B cell (primary cell): ENCODE measurements around the gene GLMN. TPM values are rescaled to one million over a fixed set of nuclear protein-coding genes. Genes with fewer than 3 reads are reported as not detected.

Source experiments
- ATAC-seq: fragments of 200-7000 bp; cut with Tn5 transposase; one replicate; pipeline ENCODE4 v1.10.0; 2021; ENCODE audit warnings: low read depth, mild to moderate bottlenecking, moderate number of reproducible peaks, moderate library complexity
- CTCF ChIA-PET: fragments of 350-600 bp; sonication (Branson Sonifier 250); formaldehyde crosslinking; loops from one replicate; lab custom pipeline; 2021; ENCODE audit warnings: antibody characterized with exemption, inconsistent platforms; lab: Charles Lee
- POLR2A ChIA-PET: fragments of 350-600 bp; sonication (Branson Sonifier 250); formaldehyde crosslinking; loops from one replicate; lab custom pipeline; 2021; ENCODE audit warnings: antibody characterized with exemption; lab: Charles Lee
- DNase-seq: peaks from one replicate; pipeline ENCODE4 v3.0.0; 2013
- H2AFZ ChIP-seq: 2 replicates; pipeline ENCODE4 v1.6.1; 2012; ENCODE audit warnings: mild to moderate bottlenecking, low read depth, low read length; ENCODE audit not compliant: insufficient read depth, poor library complexity, severe bottlenecking
- H3K27ac ChIP-seq, 2 donors: 1 replicate in 1 of 2; 2 replicates in 1 of 2; pipeline ENCODE4 v1.5.1; 2012 to 2013; ENCODE audit warnings: low read length in 2 of 2, mild to moderate bottlenecking in 2 of 2, moderate library complexity in 1 of 2
- H3K27me3 ChIP-seq, 4 experiments: fragments of 200-600 bp in 1 of 4; sonication (generic) in 1 of 4; replicated peaks in 1 of 4; 1 replicate in 2 of 4; 2 replicates in 2 of 4; pipeline versions ENCODE4 v1.6.1 to v1.7.0; 2013 to 2016; ENCODE audit warnings: low read length in 3 of 4, mild to moderate bottlenecking in 2 of 4, mixed read lengths in 1 of 4, moderate library complexity in 1 of 4; ENCODE audit not compliant: insufficient read depth in 4 of 4, control insufficient read depth in 3 of 4; ENCODE audit errors: control extremely low read depth in 1 of 4
- H3K36me3 ChIP-seq, 2 experiments: replicated peaks in 1 of 2; 1 replicate in 1 of 2; 2 replicates in 1 of 2; pipeline versions ENCODE4 v1.6.1 to v1.7.1; 2013; ENCODE audit warnings: low read length in 1 of 2; ENCODE audit not compliant: insufficient read depth in 2 of 2, control insufficient read depth in 1 of 2; ENCODE audit errors: control extremely low read depth in 1 of 2, extremely low read depth in 1 of 2
- H3K4me1 ChIP-seq, 2 donors: fragments of 200-600 bp in 1 of 2; sonication (generic) in 1 of 2; 1 replicate in 1 of 2; 2 replicates in 1 of 2; pipeline versions ENCODE4 v1.5.1 to v1.6.1; 2013 to 2017; ENCODE audit warnings: low read length in 2 of 2; ENCODE audit not compliant: control insufficient read depth in 2 of 2, insufficient read depth in 2 of 2
- H3K4me2 ChIP-seq: replicated peaks from 2 replicates; pipeline ENCODE3; 2012; ENCODE audit warnings: mild to moderate bottlenecking, low read depth, low read length; ENCODE audit not compliant: poor library complexity, severe bottlenecking
- H3K4me3 ChIP-seq, 5 experiments: fragments of 200-600 bp in 1 of 5; sonication (generic) in 1 of 5; 1 replicate in 3 of 5; 2 replicates in 2 of 5; pipeline versions ENCODE4 v1.5.1 to v1.7.0; 2011 to 2016; ENCODE audit warnings: low read length in 4 of 5, mild to moderate bottlenecking in 4 of 5, low read depth in 2 of 5, control low read depth in 1 of 5, moderate library complexity in 1 of 5; ENCODE audit not compliant: insufficient read depth in 1 of 5; ENCODE audit errors: control extremely low read depth in 1 of 5, extremely low read depth in 1 of 5
- H3K79me2 ChIP-seq: fragments of 200-600 bp; sonication (generic); one replicate; pipeline ENCODE4 v1.6.0; 2016; ENCODE audit warnings: low read length; ENCODE audit not compliant: control insufficient read depth, insufficient read depth
- H3K9ac ChIP-seq: fragments of 200-600 bp; sonication (generic); 2 replicates; pipeline ENCODE4 v1.6.1; 2017; ENCODE audit warnings: mild to moderate bottlenecking, low read length, moderate library complexity
- H3K9me3 ChIP-seq, 3 donors: one replicate each; pipeline versions ENCODE4 v1.6.1 to v1.7.1; 2013; ENCODE audit warnings: low read length in 2 of 3; ENCODE audit not compliant: control insufficient read depth in 2 of 3, insufficient read depth in 1 of 3; ENCODE audit errors: control extremely low read depth in 1 of 3
- H4K20me1 ChIP-seq: 2 replicates; pipeline ENCODE4 v1.6.0; 2012; ENCODE audit warnings: mild to moderate bottlenecking, low read length; ENCODE audit not compliant: insufficient read depth, control insufficient read depth, poor library complexity, severe bottlenecking
- H3K27ac Mint-ChIP-seq: one replicate; pipeline ENCODE4 v1.8.0; 2021; ENCODE audit warnings: mixed read lengths
- H3K27me3 Mint-ChIP-seq: one replicate; pipeline ENCODE4 v1.8.0; 2021; ENCODE audit warnings: mixed read lengths
- H3K4me1 Mint-ChIP-seq: one replicate; pipeline ENCODE4 v1.8.0; 2021; ENCODE audit warnings: mixed read lengths
- H3K4me3 Mint-ChIP-seq: one replicate; pipeline ENCODE4 v1.8.0; 2021; ENCODE audit warnings: mixed read lengths
- H3K9me3 Mint-ChIP-seq: one replicate; pipeline ENCODE4 v1.8.0; 2022; ENCODE audit warnings: mixed read lengths; ENCODE audit not compliant: insufficient read depth
- EZH2 ChIP-seq: IDR thresholded peaks from 2 replicates; pipeline ENCODE4 v1.6.1; 2012; ENCODE audit warnings: borderline replicate concordance, low read depth, mild to moderate bottlenecking, moderate library complexity, low read length; ENCODE audit not compliant: insufficient read depth, poor library complexity, severe bottlenecking
- WGBS: methylation state at CpG from one replicate; pipeline ENCODE4 v1.1.5; 2013; ENCODE audit warnings: missing lambda C conversion rate; ENCODE audit not compliant: insufficient coverage; 5-methylcytosine and 5-hydroxymethylcytosine counted together
- intact Hi-C: fragments of 100-400 bp; cut with micrococcal nuclease; formaldehyde crosslinking; loops from one replicate; pipeline ENCODE4 v1.10.0; 2022
- polyA plus RNA-seq: library from polyadenylated mRNA; depleted of rRNA; stranded (reverse); fragments of >200 nt; gene quantifications from 2 replicates; pipeline ENCODE4 v1.2.3, GENCODE V29; 2012
- total RNA-seq, 2 donors: library from RNA; stranded (reverse); fragments of 120-200 nt in 1 of 2; gene quantifications; 1 replicate in 1 of 2; 2 replicates in 1 of 2; pipeline versions ENCODE4 v1.2.3 to v1.2.4, GENCODE V29; 2013 to 2022
- TF ChIP-seq, protein P1 (sequence below): fragments of 200-600 bp; IDR thresholded peaks from one replicate; pipeline ENCODE4 v1.8.0; 2022; ENCODE audit warnings: antibody characterized with exemption, mild to moderate bottlenecking

Gene GLMN
- total and polyA plus RNA-seq, 2 donors (not counting 1 experiment from before 2014, with no cell fraction given): 2.8 to 13.6 TPM

DNA sequence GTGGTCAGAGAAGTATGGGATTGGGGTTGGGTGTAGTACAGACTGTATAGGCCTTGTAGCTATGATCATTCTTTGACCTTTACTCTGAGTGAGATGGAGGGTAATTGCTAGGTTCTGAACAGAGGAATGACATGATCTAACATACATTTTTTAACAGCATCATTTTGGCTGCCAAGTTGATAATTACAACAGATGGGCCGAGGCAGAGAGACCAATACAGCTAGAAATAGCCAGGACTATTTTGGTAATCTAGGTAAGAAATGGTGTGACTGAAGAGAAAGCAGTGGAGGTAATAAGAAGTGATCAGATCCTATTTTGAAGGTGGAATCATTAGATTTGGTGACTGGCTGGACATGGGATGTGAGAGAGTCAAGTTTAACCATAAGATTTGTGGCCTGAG lies 43.6 kb upstream of the GLMN start:
- ATAC-seq (no peak), DNase-seq (no peak)
- Histone ChIP-seq H3K9me3 (no peaks in the 10 kb centered on the region), H3K36me3 (peaks cover 2 to 13% of the 10 kb centered on the region in 2 experiments), H3K9ac (no peak overlapping the region), H3K4me2 (no peak overlapping the region), H3K4me1 (no peaks in the 10 kb centered on the region), H3K79me2 (no peaks in the 10 kb centered on the region), H3K27ac (no peak overlapping the region), H4K20me1 (no peaks in the 10 kb centered on the region), H3K4me3 (no peak overlapping the region), H2AFZ (no peak overlapping the region), H3K27me3 (no peaks in the 10 kb centered on the region)
- H3K27me3 Mint-ChIP-seq: no peaks in the 10 kb centered on the region
- intact Hi-C loops: no loop called here
- TF ChIP-seq EZH2: no peak
- TF ChIP-seq, protein P1, sequence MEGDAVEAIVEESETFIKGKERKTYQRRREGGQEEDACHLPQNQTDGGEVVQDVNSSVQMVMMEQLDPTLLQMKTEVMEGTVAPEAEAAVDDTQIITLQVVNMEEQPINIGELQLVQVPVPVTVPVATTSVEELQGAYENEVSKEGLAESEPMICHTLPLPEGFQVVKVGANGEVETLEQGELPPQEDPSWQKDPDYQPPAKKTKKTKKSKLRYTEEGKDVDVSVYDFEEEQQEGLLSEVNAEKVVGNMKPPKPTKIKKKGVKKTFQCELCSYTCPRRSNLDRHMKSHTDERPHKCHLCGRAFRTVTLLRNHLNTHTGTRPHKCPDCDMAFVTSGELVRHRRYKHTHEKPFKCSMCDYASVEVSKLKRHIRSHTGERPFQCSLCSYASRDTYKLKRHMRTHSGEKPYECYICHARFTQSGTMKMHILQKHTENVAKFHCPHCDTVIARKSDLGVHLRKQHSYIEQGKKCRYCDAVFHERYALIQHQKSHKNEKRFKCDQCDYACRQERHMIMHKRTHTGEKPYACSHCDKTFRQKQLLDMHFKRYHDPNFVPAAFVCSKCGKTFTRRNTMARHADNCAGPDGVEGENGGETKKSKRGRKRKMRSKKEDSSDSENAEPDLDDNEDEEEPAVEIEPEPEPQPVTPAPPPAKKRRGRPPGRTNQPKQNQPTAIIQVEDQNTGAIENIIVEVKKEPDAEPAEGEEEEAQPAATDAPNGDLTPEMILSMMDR: no peak
- H3K4me3 Mint-ChIP-seq: no peak overlapping the region
- WGBS: 100% methylated on average over 1 of the region's 1 CpG
- no peaks in the 10 kb centered on the region for H3K9me3 Mint-ChIP-seq
- CTCF ChIA-PET: no interaction called here
- POLR2A ChIA-PET: no interaction called here
- H3K4me1 Mint-ChIP-seq: no peaks in the 10 kb centered on the region
- H3K27ac Mint-ChIP-seq: no peak overlapping the region

DNA sequence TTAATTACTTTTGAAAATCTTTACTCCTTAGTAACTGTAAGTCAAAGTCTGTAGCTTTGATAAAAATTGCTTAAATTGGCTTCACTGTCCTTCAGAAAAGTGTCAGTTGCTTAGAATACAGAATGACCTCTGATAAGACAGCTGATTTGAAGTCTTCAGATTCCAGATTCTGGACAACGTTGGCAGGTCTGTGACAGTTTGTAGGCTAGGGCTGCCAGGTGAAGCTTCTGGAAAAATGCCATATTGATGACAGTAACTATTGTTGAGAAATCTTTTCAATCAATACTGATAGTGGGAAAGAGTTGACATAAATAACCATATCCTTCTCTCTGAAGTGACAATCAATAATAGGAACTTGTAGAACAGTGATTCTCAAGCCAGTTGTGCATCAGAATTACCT lies 41.4 kb upstream of the GLMN start:
- Histone ChIP-seq H3K9ac (no peak overlapping the region), H3K27ac (no peak overlapping the region), H3K4me3 (no peak overlapping the region), H3K27me3 (no peaks in the 10 kb centered on the region), H3K4me2 (no peak overlapping the region), H4K20me1 (no peaks in the 10 kb centered on the region), H3K79me2 (no peaks in the 10 kb centered on the region), H2AFZ (no peak overlapping the region), H3K9me3 (no peaks in the 10 kb centered on the region), H3K4me1 (no peaks in the 10 kb centered on the region), H3K36me3 (peaks cover 5 to 9% of the 10 kb centered on the region in 2 experiments)
- TF ChIP-seq, protein P1: no peak
- no peak for TF ChIP-seq EZH2
- no peak overlapping the region for H3K27ac Mint-ChIP-seq
- DNase-seq: no peak
- ChIA-PET CTCF (no interaction called here), POLR2A (no interaction called here)
- no CpG with 5 or more reads among the region's 1 CpG for WGBS
- H3K27me3 Mint-ChIP-seq: no peaks in the 10 kb centered on the region
- no peaks in the 10 kb centered on the region for H3K9me3 Mint-ChIP-seq
- ATAC-seq: no peak
- H3K4me3 Mint-ChIP-seq: no peak overlapping the region
- no peaks in the 10 kb centered on the region for H3K4me1 Mint-ChIP-seq
- intact Hi-C loops: no loop called here
